Fibroblast of skin of abdomen (primary cell): ENCODE measurements around the gene CHAF1A. TPM values are rescaled to one million over a fixed set of nuclear protein-coding genes. Genes with fewer than 3 reads are reported as not detected.

Experiments used
- DNase-seq: peaks from one replicate; pipeline ENCODE4 v3.0.0-alpha.2; 2013
- polyA plus RNA-seq, 2 experiments: library from polyadenylated mRNA; unstranded; fragments of 120-200 nt; gene quantifications; one replicate each; pipeline ENCODE4 v1.2.1, GENCODE V29; 2013; ENCODE audit not compliant: insufficient read length in 2 of 2

Gene CHAF1A, protein sequence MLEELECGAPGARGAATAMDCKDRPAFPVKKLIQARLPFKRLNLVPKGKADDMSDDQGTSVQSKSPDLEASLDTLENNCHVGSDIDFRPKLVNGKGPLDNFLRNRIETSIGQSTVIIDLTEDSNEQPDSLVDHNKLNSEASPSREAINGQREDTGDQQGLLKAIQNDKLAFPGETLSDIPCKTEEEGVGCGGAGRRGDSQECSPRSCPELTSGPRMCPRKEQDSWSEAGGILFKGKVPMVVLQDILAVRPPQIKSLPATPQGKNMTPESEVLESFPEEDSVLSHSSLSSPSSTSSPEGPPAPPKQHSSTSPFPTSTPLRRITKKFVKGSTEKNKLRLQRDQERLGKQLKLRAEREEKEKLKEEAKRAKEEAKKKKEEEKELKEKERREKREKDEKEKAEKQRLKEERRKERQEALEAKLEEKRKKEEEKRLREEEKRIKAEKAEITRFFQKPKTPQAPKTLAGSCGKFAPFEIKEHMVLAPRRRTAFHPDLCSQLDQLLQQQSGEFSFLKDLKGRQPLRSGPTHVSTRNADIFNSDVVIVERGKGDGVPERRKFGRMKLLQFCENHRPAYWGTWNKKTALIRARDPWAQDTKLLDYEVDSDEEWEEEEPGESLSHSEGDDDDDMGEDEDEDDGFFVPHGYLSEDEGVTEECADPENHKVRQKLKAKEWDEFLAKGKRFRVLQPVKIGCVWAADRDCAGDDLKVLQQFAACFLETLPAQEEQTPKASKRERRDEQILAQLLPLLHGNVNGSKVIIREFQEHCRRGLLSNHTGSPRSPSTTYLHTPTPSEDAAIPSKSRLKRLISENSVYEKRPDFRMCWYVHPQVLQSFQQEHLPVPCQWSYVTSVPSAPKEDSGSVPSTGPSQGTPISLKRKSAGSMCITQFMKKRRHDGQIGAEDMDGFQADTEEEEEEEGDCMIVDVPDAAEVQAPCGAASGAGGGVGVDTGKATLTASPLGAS
- polyA plus RNA-seq (2013, experiment 1 of 2; ENCODE audit: insufficient read length): 15.6 TPM
- 15.9 TPM for polyA plus RNA-seq (2013, experiment 2 of 2; ENCODE audit: insufficient read length)

DNA sequence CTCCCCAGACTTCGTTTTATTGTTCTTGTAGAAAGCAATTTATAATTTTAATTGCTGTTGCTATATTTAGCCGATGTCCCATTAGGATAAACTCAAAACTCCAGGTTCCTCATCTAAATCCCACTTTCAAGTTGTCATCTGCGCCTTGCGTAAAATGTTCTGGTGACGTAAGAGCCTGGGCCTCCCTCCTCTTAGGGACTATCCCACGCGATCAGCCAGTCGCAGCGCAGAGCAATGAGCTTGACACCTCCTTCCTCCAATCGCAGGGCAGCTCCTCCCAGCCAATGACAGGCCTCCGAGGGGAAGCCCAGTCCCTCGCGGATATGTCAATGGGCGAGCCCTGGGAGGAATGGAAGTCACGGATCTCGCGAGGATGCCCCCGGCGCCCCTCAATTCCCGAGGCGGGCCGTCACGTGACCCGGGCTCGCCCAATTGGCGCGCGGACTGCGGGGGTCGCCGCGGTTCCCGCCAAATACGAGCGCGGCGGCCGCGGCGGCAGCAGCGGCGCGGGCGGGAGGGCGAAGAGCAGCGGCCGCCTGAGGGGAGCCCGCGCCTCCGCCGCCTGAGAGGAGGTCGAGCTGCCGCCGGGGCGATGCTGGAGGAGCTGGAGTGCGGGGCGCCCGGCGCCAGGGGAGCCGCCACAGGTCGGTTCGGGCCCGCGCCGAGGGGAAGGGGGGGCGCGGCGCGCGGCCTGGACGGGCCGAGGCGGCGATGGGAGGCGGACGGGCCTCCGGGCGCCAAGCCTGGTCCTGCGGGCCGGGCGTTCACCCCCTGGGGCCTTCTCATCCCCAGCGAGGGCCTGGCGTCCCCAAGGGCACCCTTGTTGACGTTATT, at the start of gene CHAF1A:
Gene CHAF1A, plus strand, starts transcription at position 470 of the 834 bp plus-strand sequence. Its CDS starts 123 bp downstream, at position 593.
- peak; percentile 100 for DNase-seq

GRCh38 chr19:4352701-4353121, 49.7 kb upstream of the CHAF1A start:
- DNase-seq: peak; percentile 55

DNA sequence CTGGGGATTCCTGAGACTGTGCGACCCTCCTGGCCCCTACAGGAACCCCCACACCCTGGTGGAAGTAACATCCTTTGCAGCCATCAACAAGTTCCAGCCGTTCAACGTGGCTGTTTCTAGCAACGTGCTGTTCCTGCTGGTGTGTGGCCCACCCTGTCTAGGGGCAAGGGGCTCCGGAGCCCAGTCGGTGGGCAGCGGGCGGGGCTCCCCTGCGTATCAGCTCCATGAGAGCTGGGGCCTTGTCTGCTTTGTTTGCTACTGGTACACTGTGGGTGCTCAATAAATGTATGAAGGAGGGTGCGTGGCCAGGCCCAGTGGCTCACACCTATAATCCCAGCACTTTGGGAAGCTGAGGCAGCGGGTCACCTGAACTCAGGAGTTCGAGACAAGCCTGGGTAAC, 48.2 kb upstream of the CHAF1A start:
- no peak for DNase-seq

DNA sequence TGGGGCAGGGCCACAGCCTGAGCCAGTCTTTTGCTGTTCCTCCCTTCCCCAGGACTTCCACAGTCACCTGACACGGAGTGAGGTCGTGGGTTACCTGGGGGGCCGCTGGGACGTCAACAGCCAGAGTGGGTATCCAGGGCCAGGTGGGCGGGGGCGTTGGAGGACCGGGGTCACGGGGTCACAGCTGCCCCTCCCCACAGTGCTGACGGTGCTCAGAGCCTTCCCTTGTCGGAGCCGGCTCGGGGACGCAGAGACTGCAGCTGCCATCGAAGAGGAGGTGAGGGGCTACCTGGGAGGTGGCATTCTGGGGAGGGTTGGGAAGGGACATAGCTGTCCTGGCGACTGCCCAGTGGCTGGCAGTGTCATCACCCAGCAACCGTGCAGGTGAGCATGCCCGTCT, 47.5 kb upstream of the CHAF1A start:
- no peak for DNase-seq

- no peak for DNase-seq
These were observed 45.2 kb upstream of the CHAF1A start for GRCh38 chr19:4357095-4357797.

DNA sequence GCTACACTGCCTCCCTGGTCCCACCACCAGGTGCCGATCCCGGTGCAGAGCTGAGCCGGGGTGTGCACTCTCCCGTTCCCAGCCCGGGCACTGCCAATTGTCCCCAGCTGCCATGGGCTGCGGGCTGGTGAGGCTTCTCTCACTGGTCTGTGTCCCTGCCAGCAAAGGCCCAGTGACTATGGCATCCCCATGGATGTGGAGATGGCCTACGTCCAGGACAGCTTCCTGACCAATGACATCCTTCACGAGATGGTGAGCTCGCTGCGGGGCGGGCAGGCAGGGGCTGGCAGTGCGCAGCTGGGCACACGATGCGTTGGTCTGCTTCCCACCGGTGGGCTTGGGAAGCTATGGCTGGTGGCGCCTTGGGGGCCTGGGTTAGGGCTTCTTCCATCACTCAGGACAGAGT, 44.5 kb upstream of the CHAF1A start:
- no peak for DNase-seq

- DNase-seq: no peak
These were observed 43.5 kb upstream of the CHAF1A start for GRCh38 chr19:4358709-4359626.

DNA sequence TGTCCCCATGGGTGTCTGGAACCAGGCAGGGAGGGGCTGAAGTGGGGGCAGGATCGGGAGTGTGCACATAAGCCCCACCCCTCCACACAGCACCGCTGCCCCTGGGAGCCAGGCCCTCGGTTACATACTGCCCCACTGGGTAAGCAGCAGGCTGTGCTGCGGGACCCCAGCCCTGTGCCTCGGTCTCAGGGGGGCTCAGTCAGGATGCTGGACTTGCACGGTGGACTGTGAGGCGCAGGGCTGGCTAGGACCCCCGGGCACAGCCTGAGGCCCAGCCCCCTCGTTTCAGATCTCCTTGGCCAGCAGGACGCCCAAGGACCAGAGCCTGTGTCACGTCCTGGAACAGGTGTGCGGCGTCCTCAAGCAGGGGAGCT, 42.8 kb upstream of the CHAF1A start:
- DNase-seq: no peak

GRCh38 chr19:4360081-4360569, 42.3 kb upstream of the CHAF1A start:
- DNase-seq: no peak

DNA sequence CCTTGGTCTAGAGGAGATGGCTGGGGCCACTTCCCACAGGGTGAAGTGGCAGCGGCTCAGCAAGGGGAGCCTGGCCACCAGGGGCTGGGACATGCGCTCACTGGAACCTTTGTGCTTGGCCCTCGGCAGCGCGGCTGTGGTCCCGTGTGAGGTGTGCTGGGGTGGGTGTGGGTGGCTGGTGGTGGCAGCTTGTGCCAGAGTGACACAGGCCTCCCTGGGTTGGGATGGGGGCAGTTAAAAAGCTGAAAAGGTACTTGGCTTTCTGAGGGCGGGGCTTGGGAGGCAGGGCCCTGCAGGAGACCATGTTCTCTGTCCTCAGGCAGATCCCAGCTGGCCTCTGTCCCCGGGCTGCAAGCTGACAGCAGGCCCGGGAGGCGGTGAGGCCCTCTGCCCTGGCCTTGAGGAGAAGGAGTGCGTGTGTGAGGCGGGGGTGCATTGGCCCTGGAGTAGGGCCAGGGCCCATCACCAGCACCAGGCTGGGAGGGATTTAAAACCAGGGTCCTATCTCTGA, 41.7 kb upstream of the CHAF1A start:
- DNase-seq: no peak

DNA sequence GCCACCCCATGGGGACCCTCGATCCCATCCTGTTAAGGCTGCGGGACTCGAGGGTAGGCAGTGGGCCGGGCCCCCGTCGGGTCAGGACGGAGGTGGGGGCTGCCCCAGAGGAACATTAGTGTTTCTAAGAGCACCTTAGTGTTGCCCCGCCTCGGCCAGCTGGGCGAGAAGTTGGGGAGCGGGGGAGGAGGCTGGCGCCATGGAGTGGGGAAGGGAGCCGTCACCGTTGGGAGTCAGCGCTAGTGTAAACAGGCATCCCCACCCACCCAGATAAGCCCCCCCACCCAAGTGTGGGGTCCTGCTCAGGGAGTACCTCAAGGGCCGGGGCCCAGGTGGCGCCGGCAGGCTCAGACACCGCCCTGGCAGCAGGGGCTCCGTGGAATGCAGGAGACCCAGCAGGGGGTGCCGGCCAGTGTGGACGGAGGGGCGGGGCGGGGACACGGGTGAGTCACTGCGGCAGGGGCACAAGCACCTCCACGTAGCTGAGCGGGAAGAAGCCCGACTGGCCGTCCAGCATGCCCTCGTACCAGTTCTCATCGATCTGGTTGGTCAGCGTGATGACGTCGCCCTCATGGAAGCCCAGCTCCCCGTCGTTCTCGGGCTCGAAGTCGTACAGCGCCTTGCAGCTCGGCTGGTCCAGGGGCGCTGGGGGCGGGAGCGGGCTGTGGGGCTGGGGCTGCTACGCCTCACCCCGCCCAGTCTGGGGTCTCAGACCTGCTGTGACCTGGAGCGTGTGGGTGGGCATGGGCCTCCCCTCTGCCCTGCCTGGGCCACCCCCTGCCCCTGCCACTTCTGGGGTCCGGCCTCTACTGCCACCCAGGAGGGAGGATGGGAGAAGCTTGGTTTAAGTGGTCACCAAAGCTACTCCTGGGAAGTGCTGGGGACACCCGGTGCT, 41.0 kb upstream of the CHAF1A start:
- DNase-seq: no peak

GRCh38 chr19:4362101-4362828, 40.2 kb upstream of the CHAF1A start:
- DNase-seq: no peak

GRCh38 chr19:4362831-4363545, 39.5 kb upstream of the CHAF1A start:
- DNase-seq: no peak

DNA sequence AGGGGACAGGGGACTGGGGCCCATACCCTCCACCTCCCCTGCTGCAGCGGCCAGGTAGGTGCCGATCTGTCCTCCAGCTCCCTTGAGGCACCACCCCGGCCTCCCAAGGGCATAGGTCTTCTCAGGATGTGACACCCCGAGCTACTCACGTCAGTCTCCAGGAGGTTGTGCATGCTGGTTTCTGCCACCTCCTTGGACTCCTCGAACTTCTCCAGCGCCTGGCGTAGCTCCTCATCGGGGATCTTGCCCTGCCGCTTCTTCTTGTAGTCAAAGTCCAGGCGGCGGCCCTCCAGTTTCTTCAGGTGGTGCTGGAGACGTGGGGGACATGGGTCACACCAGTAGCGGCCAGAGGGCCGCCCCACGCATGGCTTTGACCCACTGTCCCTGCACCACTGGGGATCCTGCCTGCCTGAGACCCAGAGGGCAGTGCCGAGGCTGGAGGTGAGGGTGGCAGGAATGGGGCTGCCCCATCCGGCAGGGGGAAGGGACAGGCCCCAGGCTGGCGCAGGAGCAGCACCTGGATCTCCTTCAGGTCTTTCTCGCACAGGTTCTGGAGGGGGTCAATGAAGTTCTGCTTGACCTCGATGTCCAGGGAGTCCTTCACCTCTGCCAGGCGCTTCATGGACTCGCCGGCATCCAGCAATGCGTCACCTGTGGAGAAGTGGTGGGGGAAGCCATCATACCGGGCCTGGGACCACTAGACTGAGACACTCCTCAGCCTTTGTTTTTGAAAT, 38.7 kb upstream of the CHAF1A start:
- DNase-seq: no peak

GRCh38 chr19:4365341-4365740, 37.1 kb upstream of the CHAF1A start:
- DNase-seq: no peak

DNA sequence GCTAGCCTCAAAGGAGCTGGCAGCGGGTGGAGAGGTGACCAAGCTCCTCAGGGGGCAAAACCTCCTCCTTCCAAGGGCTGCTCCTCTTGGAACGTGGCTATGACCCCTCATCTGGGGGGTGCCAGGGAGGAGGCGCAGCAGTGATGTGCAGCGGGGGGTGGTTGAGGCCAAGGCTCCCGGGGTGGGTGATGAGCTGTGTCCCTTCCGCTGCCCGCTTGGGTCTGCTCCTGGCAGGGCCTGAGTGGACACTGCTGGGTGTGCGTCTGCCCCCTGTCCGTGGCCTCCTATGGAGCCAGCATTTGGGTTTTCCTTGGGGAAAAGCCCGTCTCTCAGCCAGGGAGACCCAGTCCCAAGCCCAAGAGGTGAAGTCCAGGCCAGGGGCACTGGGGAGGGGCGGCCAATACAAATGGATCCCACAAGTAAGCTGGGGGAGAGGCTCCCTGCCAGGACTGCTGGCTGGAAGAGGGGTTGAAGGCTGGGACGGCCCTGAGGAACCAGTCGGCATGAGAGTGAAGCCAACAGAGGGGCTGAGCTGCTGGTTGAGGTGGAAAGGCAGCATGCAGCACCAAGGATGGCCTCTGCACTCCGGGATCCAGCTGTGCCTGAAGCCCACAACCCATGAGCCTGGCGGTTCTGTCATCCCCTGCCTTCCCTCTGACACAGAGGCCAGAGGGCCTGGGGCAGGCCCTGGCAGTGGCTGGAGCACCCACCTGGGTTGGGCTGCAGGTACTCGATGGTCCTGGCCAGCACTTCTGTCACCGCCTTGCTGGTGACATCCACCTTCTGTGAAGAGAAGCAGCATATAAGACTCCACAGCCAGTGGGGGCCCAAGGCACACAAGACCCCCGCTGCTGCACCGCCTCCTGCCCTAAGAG, 36.4 kb upstream of the CHAF1A start:
- no peak for DNase-seq
